MG63 (cell line): ENCODE results near the gene CACFD1. TPM values are rescaled to one million over a fixed set of nuclear protein-coding genes. Genes with fewer than 3 reads are reported as not detected.

ENCODE experiments used
- DNase-seq: peaks from one replicate; pipeline ENCODE4 v3.0.0-alpha.2; 2020
- H3K27me3 ChIP-seq: fragments of 250-450 bp; sonication (Bioruptor Pico); 2 replicates; pipeline ENCODE4 v1.5.1; 2020; ENCODE audit warnings: mild to moderate bottlenecking, moderate library complexity
- H3K36me3 ChIP-seq: fragments of 250-450 bp; sonication (Bioruptor Pico); 2 replicates; pipeline ENCODE4 v1.5.1; 2020; ENCODE audit warnings: mild to moderate bottlenecking, moderate library complexity
- H3K4me3 ChIP-seq: fragments of 250-450 bp; sonication (Bioruptor Pico); 2 replicates; pipeline ENCODE4 v1.5.1; 2020; ENCODE audit warnings: mild to moderate bottlenecking, moderate library complexity
- H3K9me3 ChIP-seq: fragments of 250-450 bp; sonication (Bioruptor Pico); 2 replicates; pipeline ENCODE4 v1.5.1; 2020; ENCODE audit warnings: mild to moderate bottlenecking, moderate library complexity
- total RNA-seq: library from RNA; depleted of rRNA; stranded (reverse); fragments of >200 nt; shearing (Covaris generic); gene quantifications from 2 replicates; pipeline ENCODE4 v1.2.3, GENCODE V29; 2014; ENCODE audit warnings: low replicate concordance

Gene CACFD1
- total RNA-seq, 1 experiment from 2014 or later: 5.6 TPM

DNA sequence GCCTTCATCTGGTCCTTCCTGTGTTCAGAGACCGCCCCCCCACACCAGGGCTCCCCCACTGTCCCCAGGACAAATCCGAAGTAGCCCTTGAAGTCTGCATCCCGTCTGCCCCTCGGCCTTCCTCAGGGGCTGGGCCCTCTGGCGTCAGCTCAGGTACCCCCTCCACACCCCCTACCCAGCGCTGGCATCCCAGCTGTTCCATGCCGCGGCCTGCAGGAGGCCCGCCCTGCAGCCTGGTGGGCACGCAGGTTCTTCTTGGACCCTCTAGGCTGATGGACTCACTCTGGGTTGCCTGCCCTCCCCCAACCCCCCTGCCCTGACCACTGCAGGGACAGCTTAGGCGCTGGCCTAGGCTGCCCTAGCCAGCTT, 12.5 kb downstream of the CACFD1 start:
- no peaks in the 10 kb centered on the region for H3K9me3 ChIP-seq
- H3K36me3 ChIP-seq: no peaks in the 10 kb centered on the region
- no peak for DNase-seq
- no peak overlapping the region for H3K4me3 ChIP-seq
- H3K27me3 ChIP-seq: no peaks in the 10 kb centered on the region

DNA sequence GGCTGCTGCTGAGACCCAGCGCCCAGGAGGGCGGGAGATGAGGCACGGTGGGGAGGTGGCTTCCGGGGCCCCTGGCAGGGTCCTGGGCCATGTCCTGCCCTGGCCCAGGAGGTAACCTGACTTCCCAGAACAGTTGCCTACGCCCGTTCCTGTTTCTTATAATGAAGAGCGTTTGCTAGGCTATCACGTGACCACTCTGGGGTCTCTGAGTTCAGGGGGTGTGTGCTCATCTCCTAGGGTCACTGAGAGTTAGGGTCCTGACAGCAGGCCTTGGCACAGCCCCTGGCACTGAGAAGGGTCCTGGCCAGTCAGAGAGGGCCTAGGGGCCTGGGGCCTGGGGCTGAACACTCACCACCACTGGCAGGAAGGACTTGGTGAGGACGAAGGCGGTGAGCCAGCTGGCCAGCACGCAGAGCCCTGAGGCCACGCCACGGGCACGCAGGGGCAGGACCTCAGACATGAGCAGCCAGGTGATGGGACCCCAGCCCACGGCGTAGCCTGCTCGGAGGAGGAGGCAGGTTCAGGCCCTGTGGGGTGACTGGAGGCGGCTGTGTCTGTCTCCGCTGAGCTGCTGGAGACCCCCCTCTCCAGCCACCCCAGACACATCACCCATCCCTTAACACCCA, 13.1 kb downstream of the CACFD1 start:
- no peak for DNase-seq
- no peaks in the 10 kb centered on the region for H3K36me3 ChIP-seq
- H3K9me3 ChIP-seq: no peaks in the 10 kb centered on the region
- no peak overlapping the region for H3K4me3 ChIP-seq
- no peaks in the 10 kb centered on the region for H3K27me3 ChIP-seq

DNA sequence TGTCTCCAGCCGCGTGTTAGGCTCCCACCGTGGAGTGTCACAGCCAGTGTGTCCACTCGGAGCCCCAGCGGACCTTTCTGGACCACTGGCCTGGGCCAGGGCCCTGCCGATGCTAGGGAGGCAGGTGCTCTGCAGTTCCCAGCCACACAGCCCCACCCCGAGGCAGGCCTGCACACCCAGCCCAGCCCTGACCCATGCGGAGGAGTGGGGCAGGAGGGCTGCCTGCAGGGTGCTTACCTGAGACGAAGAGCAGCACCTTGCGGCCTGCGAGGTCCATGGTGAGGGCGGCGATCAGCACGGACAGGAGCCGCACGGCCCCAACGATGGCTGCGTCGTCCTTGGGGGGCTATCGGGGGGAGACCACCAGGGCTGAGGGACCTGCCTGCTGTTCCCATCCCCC, 14.0 kb downstream of the CACFD1 start:
- Histone ChIP-seq H3K4me3 (no peak overlapping the region), H3K27me3 (no peaks in the 10 kb centered on the region), H3K36me3 (no peaks in the 10 kb centered on the region), H3K9me3 (no peaks in the 10 kb centered on the region)
- no peak for DNase-seq

DNA sequence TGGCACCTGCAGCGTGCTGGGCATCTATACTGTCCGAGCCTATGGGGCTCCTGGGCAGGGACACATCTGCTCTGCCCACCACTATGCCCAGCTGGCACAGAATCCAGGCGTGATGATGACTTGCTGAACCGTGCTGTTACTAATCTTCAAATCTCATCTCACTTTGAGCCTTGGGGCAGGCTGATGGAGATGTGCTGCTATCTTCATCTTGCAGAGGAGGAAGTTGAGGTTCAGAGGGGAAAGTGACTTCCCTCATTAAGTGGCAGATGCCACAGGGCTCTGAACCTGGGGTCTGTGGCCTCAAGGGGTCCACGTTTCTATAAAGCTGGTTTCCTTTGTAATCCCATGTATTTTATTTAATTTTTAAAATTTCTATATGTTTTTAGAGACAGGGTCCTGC, 14.4 kb downstream of the CACFD1 start:
- no peak for DNase-seq
- H3K36me3 ChIP-seq: no peaks in the 10 kb centered on the region
- H3K9me3 ChIP-seq: no peaks in the 10 kb centered on the region
- no peaks in the 10 kb centered on the region for H3K27me3 ChIP-seq
- H3K4me3 ChIP-seq: no peak overlapping the region

DNA sequence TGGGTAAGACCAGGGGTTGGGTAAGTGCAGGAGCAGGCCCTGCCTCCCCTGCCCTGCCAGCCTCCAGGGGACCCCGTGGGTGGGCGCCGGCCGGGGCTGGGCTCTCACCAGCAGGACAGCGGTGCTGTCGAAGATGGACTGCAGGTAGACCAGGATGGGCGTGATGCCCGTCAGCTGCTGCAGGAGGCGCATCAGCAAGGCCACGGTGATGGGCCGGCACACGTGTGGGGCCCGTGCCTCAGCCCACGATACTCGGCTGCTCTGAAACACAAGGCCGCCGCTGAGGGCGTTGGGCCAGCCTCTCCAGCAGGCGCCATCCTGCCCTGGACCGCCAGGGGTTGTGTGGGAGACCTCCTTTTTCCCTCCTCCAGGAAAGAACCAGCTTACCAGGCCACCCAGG, 15.1 kb downstream of the CACFD1 start:
- DNase-seq: no peak
- Histone ChIP-seq H3K4me3 (no peak overlapping the region), H3K9me3 (no peaks in the 10 kb centered on the region), H3K27me3 (no peaks in the 10 kb centered on the region), H3K36me3 (no peaks in the 10 kb centered on the region)

DNA sequence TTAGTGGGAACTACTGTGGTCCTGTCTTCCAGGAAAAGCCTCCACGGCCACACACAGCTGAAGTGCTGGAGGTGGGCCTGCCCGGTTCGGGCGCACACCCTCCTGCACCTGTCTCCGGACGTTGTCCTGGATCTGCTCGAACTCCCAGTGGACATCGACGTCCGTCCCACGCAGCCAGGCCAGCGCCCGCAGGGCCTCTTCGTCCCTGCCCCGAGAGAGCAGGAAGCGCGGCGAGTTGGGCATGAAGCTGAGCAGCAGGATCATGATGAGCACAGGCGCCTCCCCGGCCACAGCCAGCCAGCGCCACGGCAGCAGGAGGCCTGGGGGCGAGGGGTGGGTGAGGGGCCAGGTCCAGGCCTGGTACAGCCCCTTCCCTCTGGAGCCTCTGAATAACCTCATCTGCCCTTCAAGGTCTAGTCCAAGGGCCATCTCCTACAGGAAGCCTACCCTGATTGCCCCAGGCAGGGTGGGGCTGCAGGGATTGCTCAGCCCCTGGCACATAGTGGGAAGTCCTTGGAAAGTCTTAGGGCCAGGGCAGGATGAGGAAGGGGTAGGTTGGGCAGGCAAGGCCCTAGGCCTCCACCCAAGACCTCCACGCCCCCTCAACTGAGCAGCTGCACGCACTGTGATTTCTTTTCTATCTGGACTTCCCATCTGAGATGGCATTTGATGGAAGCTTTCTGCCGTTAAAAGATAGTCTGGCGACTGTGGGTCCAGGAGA, 15.7 kb downstream of the CACFD1 start:
- Histone ChIP-seq H3K27me3 (no peaks in the 10 kb centered on the region), H3K4me3 (no peak overlapping the region), H3K36me3 (no peaks in the 10 kb centered on the region), H3K9me3 (no peaks in the 10 kb centered on the region)
- no peak for DNase-seq

DNA sequence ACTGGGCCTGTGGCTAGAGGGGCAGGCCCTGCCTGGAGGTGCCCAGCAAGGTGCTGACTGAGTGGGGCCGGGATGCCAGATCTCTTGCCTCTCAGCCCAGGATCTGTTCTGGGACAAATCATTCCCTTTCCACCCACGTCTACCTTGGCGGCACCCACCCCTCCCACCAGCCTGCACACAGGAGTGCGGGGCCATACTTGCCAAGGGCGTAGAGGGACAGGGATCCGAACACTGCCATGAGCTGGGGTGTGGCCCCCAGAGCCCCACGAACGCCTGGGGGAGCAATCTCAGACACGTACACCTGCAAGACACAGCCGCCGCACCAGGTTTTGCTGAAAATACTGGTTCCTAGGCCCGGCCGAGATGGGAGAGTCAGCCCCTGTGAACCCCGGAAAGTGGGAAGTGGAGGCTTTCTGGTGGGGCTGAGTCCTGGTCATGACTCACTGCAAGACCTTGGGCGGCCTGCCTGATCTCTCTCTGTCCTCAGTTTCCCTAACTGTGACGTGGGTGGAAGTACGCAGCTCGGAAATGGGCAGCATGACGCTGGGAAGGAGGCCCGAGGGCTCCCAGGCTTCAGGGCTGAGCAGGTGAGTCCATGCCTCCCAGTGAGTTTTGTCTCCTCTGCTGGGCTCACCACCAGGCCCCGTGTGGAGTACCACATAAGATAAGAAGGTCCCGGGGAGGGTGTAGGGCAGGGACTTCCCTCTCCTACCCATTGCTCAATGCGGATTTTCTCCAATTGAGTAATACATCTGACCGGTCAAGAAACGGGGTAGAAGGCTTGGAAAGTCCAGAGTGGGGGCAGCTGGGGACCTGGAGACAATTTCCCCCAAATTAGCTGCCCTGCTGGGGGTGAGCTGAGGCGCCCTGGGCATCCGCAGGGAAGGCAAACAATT, 16.5 kb downstream of the CACFD1 start:
- H3K4me3 ChIP-seq: no peak overlapping the region
- no peak for DNase-seq
- H3K36me3 ChIP-seq: no peaks in the 10 kb centered on the region
- no peaks in the 10 kb centered on the region for H3K9me3 ChIP-seq
- H3K27me3 ChIP-seq: no peaks in the 10 kb centered on the region

DNA sequence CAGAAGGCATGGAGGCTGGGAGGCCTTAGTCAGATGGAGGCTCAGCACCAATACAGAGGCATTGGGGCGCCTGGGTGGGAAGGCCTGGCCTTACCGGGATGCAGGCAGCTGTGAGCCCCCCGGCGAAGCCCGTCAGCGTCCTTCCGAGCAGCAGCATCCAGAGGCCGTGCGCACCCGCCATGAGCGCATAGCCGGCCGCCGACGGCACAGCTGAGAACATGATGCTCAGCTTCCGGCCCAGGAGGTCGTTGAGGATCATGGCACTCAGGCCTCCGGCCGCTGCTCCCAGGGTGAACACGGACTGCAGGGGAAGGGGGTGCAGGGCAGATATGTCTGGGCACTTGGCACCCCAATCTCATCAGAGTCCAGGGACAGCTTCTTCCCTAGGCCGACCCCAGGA, 17.2 kb downstream of the CACFD1 start:
- no peaks in the 10 kb centered on the region for H3K36me3 ChIP-seq
- DNase-seq: no peak
- H3K4me3 ChIP-seq: no peak overlapping the region
- H3K27me3 ChIP-seq: no peaks in the 10 kb centered on the region
- H3K9me3 ChIP-seq: no peaks in the 10 kb centered on the region

DNA sequence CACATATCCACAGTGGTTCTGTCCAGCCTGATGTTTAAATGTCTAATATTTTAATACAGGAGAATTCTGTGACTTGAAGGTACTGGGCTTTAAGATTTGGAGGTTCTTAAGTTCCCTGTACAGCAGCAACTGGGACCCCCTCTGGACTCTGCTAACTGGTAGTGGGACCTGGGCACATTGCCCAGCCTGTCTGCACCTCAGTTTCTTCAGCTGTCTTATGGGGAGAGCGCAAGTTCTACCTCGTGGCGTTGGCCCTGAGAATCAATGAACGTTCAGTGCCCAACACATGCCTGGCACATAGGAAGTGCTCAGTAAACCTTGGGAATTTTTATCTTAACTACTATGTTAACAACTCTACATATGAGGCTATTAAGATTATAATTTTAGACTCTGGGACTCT, 17.7 kb downstream of the CACFD1 start:
- no peak for DNase-seq
- Histone ChIP-seq H3K4me3 (no peak overlapping the region), H3K27me3 (no peaks in the 10 kb centered on the region), H3K9me3 (no peaks in the 10 kb centered on the region), H3K36me3 (no peaks in the 10 kb centered on the region)

DNA sequence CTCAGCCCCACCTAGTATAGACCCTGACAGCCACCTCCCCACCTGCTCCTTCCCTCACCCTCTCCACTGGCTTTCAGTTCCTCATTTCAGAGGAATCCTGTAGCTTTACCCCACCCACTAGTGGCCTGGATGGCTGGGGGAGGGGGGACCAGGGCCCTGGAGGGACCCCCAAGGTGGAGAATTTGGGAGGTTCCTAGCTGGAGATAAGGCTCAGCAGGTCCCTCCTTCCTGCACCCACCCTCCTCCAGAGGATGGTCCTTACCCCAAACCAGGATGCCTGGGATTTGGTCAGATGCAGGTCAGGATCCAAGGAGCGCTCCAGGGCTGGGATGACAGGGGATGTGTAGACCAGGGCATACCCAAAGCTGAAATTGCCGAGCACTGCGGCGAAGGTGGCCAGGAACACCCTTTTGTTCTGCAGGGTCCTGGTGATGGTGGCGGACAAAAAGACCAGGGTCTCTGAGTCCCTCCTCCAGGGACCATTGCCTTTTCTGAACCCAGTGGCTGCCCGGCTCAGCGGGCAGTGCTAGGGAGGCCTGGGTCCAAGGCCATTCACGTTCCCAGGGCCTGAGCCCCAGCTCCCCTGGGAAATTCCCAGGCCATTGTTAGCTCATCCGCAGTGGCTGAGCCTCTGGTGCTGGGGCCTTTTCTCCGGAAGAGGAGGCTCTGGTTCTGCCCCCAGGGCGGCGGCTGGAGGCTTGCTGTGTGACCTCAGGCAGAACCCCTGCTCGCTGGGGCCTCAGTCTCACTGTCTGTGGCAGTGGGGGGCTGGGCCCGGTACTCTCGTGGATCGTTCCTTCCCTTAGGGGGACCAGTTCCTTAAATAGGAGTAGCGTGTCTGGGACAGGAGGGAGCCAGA, 18.4 kb downstream of the CACFD1 start:
- DNase-seq: no peak
- no peaks in the 10 kb centered on the region for H3K9me3 ChIP-seq
- H3K4me3 ChIP-seq: peak overlapping the region; percentile 41
- H3K27me3 ChIP-seq: no peaks in the 10 kb centered on the region
- no peaks in the 10 kb centered on the region for H3K36me3 ChIP-seq

DNA sequence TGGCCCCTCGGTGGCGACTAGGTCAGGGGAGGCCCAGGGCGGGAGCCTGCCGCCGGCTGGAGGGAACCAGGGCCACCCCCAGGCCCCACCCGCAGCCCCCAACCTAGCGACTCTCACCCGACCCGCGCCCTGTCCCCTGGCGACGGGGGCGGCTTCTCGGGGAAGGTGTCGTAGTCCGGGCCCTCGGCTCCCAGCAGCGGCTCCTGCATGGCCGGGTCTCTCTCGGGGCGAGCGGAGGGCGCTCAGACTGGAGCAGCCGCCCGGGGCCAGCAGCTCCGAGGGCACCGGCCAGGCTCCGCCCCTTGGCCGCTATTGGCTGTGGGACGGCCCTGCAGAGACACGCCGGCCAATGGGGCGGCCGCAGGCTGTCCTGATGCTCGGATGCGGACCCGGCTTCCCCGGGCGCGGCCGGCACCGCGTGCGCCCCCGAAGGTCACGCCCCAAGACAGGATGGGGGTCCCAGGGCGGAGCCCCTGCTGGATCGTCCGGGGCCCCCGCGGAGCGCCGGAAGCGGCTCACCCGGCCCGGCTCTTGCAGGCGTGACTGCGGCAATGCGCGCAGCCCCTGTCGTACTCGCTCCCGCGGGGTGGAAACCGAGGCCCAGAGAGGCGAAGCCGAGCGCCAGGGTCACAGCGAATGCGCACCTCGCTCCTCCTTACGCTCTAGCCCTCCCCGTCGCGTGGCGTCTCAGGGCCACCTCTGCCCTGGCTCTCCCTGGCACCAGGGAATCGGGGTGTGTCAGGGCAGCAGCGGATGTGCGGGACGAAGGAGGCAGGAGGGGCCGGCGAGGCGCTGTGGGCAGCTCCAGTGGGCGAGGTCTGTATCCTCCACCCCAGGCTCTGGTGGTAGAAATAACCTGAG, 19.3 kb downstream of the CACFD1 start, which contains the start of gene SLC2A6:
Gene SLC2A6, minus strand, starts transcription at position 249 of the 861 bp plus-strand sequence. Its CDS starts 40 bp downstream, at position 209.
- Histone ChIP-seq H3K4me3 (peak within 1 kb of the TSS; percentile 41), H3K36me3 (no peaks in the 10 kb centered on the region), H3K9me3 (no peaks in the 10 kb centered on the region), H3K27me3 (no peaks in the 10 kb centered on the region)
- DNase-seq: peak; percentile 85

DNA sequence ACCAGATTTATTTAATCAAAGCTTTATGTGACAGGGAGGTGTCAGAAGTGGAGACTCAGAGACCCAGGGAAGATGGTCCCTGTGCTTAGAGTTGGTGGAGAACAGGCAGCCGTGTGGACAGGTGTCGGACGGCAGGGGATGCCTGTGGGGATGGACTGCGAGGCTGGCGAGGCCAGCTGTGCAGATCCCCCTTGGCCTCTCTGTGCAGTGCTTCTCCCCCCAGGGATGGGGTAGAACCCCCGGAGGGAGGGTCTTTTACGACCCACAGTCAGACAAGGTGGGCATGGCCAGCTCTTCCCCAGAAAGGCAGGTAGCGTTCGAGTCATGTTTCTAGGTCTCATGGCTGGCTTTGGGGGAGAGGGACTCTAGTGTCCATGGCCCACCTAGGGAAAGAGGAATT, 23.8 kb downstream of the CACFD1 start:
- DNase-seq: no peak
- H3K4me3 ChIP-seq: no peak overlapping the region
- no peaks in the 10 kb centered on the region for H3K27me3 ChIP-seq
- H3K36me3 ChIP-seq: no peaks in the 10 kb centered on the region
- no peaks in the 10 kb centered on the region for H3K9me3 ChIP-seq

DNA sequence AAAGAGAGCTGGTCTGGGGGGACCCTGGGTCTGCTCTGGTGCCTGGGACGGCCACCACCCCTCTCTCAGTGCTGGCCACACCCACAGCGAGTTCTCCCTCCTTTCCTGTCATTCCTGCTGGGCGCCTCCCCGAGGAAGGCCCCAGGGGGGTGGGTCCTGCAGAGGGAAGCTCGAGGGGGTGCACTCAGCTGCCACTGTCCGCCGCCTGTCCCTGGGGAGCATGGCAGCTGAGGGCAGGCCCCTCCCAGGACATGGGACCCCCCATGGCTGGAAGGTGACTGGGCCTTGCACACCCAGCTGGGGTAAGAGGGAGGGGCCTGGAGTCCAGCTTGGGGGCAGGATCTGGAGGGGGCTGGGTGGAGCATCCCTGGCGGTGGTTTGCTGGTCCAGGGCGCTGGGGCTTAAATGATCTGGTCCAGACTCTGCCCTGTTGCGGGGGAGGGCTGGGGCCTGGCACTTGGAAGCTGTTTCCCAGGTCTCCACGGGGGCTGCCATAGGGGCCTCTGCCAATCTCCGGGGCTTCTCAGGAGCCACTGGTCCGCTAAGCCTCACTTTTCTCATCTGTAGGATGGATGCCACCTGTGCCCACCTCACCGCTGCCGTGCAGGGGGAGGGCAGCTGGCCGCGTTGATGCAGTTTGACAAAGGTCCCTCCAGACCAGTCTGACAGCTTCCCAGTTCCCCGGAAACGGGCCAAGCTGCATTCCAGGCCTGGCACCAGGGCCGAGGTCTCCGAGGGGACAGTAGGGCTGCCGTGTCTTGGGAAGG, 25.1 kb downstream of the CACFD1 start:
- no peak overlapping the region for H3K4me3 ChIP-seq
- no peaks in the 10 kb centered on the region for H3K36me3 ChIP-seq
- H3K27me3 ChIP-seq: no peaks in the 10 kb centered on the region
- no peaks in the 10 kb centered on the region for H3K9me3 ChIP-seq
- no peak for DNase-seq

DNA sequence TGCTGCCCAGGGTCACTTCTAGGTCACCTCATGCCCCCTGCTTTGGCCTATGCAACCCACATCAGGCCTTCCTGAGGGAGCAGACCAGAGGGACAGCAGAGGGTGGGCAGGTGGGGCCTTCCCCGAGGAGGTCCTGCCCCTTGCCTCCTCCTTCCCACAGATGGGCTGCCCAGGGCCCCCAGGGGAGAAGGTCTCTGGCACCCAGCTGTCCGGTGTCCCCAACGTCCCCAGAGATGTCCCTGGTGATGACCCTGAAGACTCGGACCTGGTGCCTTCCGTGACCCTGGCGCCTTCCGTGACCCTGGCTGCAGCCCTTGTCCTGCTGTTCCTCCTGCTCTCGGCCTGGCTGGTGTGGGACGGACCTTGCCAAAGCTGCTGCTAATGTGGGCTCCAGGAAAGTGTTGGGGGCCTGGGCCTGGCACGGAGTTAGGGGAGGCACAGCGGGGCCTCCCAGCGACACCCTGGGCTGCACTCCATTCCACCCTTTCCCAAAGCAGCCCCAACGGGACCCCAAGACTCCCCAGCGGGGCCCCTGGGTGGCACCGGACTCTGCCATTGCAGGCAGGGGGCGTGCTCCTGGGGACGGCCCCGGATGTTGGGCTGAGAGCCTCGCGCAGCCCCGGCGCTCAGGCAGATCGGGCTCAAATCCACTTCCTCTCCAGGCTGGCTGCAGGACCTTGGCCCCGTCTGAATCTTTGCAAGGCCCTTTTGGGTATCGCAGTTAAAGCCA, 25.9 kb downstream of the CACFD1 start:
- no peaks in the 10 kb centered on the region for H3K27me3 ChIP-seq
- H3K36me3 ChIP-seq: no peaks in the 10 kb centered on the region
- DNase-seq: no peak
- H3K9me3 ChIP-seq: no peaks in the 10 kb centered on the region
- H3K4me3 ChIP-seq: no peak overlapping the region

DNA sequence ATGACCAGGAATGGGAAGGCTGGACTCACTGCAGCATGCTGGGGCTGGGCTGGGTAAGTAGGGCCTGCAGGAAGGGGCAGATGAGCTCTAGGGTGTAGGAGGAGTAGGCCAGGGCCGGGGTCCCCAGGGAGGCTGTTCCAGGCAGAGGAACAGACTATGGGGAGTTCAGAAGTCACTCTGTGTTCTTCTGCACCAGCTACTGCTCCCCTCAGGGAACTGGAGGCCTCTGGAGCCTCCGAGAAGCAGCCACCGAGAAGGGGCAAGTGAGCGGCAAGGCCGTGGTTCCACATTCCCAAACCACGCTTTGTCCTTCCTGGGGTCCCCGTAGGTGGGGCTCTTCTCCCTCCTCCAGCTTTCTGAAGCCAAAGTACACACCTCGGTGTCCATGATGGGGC, 27.6 kb downstream of the CACFD1 start:
- no peaks in the 10 kb centered on the region for H3K27me3 ChIP-seq
- H3K4me3 ChIP-seq: no peak overlapping the region
- no peaks in the 10 kb centered on the region for H3K9me3 ChIP-seq
- H3K36me3 ChIP-seq: no peaks in the 10 kb centered on the region
- no peak for DNase-seq
